HG02870 (cell line): Measurements from ENCODE around the gene ARID5B.

Experiments
- ATAC-seq: cut with Tn5 transposase; IDR thresholded peaks from one replicate; pipeline ENCODE4 v1.9.1; 2021; ENCODE audit warnings: mild to moderate bottlenecking, moderate library complexity; ENCODE audit not compliant: unreplicated experiment

The ARID5B gene

DNA sequence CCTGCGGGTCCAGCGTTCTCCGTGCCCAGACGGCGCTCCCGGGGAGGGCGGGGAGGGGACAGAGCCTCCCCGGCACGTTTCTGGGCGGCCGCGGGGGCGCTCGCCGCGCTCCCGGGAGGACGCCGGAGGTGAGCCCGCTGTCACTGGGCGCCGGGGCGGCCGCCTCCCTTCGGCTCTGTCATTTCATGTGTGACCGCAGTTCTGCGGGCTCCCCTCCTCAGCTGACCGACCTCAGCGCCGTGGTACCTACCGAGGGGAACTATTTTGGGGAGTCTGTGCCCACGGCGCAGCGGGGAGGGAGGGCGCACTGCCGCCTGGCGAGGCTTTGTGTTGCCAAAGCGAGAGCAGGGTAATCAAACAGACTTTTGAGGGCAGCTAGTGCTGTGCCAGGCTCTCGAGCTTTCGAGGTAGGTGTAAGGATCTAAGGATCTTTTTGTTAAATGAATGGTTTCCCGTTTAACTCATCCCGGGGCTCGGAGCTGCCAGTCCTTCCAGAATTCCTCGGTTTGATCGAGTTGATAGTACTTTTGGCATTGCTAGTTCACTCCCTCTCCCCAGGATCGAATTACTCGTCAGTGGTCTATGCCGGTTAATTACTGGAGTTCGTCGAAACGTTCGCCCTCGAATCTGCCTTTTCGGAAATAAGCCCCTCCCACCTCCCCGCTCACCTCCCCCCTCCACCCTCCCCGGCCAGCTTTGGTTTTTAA, 1.9 kb downstream of the ARID5B start:
- ATAC-seq: peak; percentile 43

DNA sequence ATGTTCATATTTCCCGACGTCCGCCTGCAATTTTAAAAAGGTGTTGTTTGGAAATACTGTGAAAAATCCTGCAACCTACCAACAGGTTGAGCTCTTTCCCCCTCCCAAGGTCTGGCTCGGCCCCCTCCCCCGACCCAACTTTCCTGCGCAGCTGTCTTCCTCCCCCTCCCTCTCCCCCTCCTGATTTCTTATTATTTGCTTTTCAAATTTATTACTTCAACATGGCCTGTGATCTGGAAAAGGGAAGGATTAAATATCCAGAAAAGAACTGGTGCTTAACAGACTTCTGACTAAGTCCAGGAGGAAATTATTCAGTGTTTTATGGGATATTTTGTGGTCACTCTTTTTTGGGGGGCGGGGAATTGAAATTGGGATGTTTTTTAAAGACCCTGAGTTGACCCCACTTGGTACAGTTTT, 2.4 kb downstream of the ARID5B start:
- no peak for ATAC-seq

DNA sequence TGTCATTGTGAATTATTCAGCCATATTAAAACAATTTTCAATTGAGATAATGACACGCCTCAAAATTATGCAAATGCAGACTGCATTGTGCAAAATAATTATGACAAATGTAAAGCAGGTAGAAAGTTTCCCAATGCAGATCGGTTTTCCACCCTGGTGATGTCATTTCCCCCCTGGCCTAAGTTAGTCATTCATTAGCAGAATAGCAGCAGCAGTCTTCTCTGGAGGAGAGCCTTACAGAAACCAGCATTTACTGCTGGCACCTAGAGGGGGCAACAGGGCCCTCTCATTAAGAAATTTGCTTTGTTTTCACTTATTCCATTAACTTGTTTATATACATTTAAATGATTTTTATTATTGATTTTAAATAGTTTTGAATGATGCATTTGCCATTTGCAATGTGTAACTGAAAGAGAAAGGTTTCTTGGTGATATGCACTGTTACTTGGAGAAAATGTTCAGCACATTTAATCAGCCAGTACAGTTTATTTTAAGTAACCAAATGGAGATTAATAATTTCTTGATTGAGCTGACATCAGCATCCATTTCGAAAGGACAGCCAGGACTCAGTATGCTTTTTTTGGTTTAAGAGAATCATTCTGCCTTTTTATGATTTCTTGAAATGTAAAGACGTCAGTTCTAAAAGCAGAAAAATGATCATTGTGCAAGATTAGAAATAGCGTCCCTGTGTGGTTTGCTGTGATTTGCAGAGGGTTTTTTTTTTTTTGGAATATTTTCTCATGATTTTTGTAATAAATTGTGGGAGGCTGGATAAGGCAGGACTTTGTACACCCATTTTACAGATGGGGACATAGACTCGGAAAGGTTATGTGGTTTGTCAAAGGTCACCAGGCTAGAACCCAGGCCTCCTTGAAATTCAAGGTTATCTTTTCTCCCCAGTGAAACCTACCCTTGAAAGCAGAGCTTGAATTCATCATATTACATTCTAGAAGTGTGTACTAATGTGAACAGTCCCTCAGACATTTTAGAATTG, 3.5 kb downstream of the ARID5B start:
- ATAC-seq: peak; percentile 28

DNA sequence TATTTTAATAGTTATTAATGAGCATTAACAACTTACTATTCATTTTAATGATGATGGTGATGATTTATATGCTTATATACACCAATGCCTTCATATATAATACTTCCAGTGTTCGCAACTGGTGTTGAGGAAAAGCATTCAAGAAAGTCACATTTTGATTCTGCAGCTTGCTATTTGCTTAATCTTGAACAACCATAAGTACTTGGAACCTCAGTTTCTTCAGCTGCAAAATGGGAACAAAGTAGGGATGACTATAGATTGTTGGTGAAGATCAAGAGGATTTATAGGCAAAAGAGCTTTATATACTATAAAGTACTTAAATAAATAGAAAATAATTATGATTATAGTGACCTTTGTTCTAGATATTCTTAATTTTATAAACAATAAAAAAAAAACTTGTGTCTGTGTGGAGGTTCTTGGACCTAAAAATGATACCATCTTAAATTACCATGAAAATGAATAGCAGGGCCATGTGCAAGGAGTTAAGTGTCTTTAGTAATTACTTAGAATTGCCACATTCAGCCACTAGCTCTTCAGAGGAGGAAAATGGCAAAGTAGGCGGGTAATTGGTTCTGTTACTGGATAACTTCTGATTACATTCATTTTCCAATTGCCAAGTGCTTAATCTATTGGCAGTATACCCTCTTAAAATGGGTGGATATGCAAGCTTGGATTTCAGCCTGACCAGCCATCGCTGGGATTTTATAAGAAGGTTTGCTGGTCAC, 4.5 kb downstream of the ARID5B start:
- no peak for ATAC-seq

DNA sequence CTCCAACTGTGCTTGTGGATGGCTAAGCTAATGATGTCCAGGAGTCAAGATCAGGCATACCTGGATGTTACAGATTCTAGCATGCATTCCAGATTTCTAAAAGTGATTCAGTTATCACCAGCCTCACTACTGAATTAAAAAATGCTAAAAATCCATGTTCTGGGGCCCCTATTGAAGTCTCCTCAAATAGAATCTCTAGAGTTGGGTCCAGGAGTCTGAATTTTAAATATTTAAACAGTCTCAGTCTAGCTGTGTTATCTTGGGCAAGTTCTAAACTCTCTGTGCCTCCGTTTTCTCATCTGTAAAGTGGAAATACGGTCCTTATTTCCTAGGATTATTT, 5.0 kb downstream of the ARID5B start:
- ATAC-seq: no peak

DNA sequence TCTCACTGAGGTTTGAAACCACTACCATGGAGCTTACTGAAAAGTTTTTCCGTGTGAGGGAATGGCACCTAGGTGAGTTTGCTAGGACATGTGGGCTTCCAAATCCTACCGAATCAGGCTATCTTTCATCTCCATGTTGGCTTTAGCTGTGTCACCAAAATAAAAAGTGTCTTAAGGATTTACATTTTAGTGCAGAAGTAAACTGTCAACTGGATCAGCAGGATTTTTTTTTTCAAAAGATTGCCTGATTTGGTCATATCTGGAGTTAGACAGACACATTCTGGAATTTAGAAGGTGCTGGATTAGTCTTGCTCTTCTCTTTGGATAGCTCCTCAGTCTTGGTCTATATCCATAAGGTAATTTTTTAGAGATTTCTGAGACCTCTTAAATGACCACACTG, 5.5 kb downstream of the ARID5B start:
- ATAC-seq: no peak

DNA sequence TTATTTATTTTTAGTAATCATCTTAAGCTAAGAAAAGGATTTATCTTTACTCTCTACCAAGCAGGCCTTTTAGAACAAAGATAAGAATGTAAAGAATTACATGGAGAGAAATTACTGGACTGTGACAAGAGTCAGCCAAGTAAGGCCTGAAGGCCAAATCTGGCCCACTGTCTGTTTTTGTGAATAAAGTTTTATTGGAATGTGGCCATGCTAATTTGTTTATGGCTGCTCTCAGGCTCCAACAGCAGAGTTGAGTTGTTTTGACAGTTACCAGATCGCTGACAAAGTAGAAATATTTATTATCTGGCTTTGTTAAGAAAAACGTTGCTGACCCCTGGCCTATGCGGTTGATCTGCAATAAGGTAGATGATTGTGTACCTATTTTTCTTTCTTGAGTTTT, 6.1 kb downstream of the ARID5B start:
- ATAC-seq: no peak

DNA sequence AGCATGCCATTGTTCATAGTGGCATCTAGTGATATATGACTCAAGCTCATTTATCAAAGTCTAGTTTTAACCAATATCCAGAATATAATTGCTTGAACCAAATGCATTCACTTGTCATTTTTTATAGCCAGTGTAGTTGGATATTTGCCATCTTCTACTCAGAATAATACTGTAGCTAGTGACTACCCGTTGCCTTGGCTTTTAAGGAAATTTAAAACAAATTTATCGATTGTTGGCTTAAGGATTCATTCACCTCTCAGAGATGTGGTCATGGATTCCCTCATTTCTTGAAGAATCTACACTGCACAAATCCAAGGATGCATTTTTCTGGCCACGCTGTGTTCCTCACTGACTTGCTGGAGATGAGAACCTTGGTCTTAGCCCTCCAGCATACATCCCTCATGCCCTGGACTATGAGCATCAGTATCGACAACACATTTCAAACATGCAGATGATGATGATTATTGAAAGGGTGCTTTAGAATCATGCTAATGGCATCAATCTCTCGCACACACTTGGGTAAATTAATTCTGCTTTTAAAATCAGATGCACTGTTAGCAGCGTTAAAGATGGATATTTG, 8.8 kb downstream of the ARID5B start:
- no peak for ATAC-seq

DNA sequence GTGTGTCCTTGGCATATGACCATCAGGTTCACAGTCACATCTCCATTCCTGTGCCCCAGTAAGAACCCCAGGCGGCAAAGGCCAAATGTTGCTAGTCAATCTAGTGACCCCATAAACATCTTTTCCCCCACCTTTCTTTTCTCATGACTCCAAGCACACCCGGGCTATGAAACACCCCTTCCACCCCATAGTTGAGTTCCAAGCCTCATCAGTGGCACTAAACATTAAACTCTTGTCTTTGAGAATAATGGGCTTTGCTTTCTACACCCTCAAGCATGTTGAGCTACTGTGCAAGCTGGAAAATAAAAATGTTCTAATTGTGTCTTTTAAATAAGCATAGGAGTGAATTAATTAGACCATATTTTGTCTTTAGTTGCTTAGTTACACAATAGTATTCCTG, 9.4 kb downstream of the ARID5B start:
- no peak for ATAC-seq

DNA sequence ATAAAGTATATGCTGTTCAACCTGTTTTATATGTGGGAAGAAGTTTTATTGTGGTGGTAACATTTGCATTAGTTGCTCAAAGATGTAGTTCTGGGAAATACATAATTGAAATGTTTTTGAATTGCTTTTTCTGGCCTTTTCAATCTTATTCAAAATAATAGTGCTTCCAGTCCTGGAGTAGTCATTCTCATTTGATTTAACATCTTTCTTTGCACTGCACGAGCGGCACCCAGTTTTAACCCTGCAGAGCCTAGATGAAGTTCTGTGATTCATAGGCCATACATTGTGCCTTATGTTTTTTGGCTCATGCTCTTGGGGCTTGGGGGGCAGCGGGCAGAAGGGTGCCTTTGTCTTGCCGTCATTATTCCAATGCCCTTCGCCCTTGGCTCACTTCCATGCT, 9.9 kb downstream of the ARID5B start:
- ATAC-seq: no peak

DNA sequence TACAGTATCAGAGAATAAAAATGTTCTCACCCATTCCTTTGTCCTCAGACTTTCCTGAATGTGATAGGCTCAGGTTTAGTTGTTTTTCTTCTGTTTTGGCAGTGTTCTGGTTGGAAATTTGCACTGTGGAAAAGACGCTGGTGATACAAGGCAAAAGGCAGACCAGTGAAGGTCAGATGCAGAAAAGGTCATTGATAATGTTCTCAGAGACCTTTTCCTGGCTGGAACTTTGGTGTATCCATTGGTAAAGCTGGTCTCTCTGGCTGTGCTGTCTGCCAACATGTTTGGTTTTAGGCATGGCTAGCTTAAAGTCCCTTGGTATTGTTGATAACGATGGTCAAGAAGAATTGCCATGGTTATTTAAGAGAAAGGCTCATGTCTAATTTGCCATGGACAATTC, 11.5 kb downstream of the ARID5B start:
- no peak for ATAC-seq

DNA sequence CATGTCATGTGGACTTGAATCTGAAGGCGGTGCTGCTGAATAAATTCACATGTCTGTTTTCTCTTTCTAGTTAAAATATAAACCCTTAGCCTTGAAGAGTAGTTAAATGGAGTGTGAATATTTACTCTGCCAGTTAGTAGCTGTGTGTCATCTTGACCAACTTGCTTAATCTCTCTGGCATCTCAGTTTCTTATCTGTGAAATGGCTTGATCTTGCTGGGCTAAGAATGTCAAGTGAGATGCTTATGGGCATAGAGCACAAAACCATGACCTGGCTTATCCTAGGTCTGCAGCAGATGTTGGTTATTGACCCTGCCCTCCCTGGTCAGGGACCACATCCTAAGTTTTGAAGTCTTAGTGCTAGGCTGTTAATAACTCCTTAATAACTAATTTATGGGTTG, 16.6 kb downstream of the ARID5B start:
- no peak for ATAC-seq

DNA sequence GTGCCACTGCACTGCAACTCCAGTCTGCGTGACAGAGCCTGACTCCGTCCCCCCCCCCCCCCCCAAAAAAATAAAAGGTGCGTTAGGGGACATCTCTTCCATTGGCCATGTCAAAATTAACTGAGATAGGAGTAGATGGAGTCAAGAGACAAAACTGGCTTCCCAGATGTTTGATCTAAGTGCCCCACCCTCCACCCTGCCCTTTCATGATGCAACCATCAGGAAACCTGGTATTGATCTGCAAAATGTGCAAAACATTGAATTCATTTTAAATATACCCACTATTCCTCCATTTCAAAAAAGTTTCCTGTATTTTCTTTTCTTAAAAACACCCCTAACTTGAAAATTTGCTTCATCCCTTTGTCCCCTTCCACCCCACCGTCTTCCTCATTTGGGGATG, 17.5 kb downstream of the ARID5B start:
- no peak for ATAC-seq

DNA sequence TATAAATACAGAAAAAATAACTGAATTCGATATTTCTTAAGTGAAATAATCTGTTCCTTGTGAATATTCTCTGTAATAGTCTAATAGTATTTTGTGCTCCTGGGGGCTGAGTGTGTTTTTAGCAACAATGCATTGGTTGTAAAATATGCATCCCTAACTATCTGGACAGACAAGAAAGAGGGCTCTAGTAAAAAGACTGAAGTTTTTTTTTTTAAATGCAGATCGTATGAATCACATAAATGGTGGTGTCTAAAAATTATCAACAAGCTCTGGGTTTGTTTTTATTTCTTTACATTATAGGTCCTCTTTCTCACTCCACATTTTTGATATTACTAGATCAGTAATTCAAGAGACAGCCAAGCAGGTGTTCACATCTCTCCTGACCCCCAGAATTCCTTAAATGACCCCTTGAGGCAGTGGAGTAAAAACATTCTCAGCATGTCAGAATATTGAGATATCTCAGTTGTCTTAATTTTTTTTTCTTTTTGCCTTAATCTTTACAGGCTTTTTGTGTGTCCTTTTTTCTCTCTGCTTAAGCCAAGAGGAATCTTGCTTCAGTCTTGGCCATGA, 18.2 kb downstream of the ARID5B start:
- no peak for ATAC-seq

DNA sequence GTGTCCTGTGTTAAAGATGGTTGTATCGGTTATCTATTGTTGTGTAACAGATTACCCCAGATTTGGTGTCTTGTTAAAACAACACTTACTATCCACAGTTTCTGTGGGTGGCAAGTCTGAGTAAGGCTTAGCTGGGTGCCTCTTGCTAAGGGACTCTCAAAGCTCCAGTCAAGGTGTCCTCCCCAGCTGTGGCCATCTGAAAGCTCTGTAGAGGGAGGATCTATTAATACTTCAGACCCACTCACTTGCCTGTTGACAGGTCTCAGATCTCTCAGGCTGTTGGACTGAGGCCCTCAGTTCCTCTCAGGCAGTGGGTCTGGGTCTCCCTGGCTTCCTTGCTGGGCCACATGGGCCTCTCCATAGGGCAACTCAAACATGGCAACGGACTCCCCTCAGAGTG, 19.6 kb downstream of the ARID5B start:
- ATAC-seq: peak; percentile 71

DNA sequence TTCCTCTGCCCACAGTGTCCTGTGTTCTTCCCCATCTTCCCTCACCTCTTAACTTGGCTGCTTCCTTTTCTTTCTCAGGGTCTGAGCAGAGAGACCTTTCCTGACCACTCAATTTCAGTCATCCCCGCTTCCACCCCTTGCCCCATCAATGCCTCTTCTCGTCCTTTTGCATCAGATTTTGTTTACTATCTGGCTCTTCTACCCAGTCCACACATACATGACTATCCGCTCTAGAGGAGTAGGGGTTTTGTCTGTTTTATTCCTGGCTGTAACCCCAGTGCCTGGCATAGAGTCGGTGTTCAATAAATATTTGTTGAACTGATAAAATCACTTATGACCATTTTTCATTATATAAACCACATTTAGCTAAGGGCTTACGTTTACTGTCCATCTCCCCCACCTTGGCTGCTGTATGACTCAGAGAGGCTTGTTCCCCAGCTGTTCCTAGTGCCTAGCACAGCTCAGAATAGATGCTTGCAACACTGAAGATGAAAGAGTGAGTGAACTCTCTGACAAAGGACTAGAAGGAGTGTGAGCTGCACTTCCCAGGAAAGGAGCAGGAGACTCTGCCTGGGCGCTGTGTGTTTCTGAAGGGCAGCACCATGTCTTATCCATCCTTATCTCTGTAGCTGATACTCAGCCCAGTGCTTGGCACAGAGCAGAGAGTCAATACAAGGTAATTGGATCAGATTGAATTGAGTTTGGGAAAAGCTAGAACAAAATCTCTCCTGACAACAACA, 21.9 kb downstream of the ARID5B start:
- no peak for ATAC-seq

DNA sequence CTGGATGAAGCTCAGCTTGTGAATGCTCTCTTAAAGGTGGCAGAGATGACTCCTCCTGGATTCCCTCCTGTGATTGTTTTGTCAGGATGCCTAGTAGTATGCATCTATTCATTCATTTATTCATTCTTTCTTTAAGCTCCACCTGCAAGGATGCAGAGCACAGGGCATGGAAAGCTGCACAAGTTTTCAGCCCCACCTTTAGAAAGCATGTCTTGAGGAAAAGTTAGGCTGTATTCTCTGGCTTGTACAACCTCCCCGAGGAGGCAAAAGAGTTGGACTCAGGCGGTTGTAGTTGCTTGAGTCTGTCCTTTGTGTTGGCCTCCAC, 22.4 kb downstream of the ARID5B start:
- no peak for ATAC-seq

DNA sequence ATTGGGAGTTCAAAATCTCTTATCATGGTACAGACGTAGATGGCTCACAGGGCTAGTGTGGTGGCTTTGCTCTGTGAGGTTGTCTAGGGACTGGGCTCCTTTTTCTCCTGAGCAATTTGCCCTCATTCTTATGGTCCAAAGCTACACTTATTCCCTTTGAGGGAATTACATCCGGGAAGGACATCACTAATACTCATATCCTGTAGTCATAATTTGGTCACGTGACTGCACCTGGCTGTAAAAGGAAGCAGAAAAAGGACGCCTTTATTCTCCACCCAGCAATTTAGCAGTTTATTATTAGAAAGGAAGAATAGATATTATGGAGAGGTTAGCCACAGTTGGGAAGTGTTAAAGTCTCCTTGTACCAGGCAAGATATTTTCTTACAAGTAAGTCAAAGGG, 28.1 kb downstream of the ARID5B start:
- ATAC-seq: no peak

DNA sequence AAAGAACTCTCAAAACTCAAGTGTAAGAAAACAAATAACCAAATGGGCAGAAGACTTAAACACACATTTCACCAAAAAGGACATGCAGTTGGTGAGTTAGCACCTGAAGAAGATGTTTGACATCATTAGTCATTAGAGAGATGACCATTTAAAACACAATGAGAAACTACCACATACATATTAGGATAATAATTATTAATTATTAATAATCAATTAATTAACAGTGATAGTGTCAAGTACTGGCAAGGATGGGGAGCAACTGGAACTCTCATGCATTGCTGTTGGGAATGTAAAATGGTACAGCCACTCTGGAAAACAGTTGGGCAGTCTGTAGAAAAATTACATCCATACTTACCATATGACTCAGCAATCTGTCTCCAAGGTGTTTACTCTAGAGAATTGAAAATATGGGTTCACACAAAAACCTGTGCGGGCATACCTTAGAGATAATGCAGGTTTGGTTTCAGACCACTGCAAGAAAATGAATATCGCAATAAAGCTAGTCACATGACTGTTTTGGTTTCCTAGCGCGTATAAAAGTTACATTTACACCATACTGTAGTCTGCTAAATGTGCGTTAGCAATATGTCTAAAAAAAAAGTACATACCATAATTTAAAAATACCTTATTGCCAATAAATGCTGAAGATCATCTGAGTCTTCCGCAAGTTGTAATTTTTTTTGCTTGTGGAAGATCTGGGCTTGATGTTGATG, 30.3 kb downstream of the ARID5B start:
- ATAC-seq: no peak
